Neutrophil (primary cell): ENCODE data around the gene C1orf122.

ENCODE experiments used
- H3K27ac ChIP-seq: fragments of 200-600 bp; sonication (generic); 2 replicates; pipeline ENCODE4 v1.5.1; 2016; ENCODE audit warnings: mild to moderate bottlenecking, moderate library complexity
- H3K27me3 ChIP-seq: fragments of 200-600 bp; sonication (generic); 2 replicates; pipeline ENCODE4 v1.6.0; 2016; ENCODE audit warnings: mild to moderate bottlenecking
- H3K36me3 ChIP-seq: fragments of 200-600 bp; sonication (generic); 2 replicates; pipeline ENCODE4 v1.5.1; 2017
- H3K4me1 ChIP-seq, 2 experiments: fragments of 200-600 bp in 1 of 2; sonication (generic) in 1 of 2; 1 replicate in 1 of 2; 2 replicates in 1 of 2; pipeline versions ENCODE4 v1.5.1 to v1.6.1; 2013 to 2016; ENCODE audit warnings: low read depth in 1 of 2, low read length in 1 of 2, mild to moderate bottlenecking in 1 of 2, moderate library complexity in 1 of 2; ENCODE audit not compliant: control insufficient read depth in 1 of 2, insufficient read depth in 1 of 2
- H3K4me3 ChIP-seq, 2 experiments: fragments of 200-600 bp in 1 of 2; sonication (generic) in 1 of 2; 1 replicate in 1 of 2; 2 replicates in 1 of 2; pipeline ENCODE4 v1.5.1; 2013 to 2016; ENCODE audit warnings: low read depth in 1 of 2, low read length in 1 of 2, mild to moderate bottlenecking in 1 of 2, moderate library complexity in 1 of 2
- H3K9me3 ChIP-seq: fragments of 200-600 bp; sonication (generic); 2 replicates; pipeline ENCODE4 v1.5.1; 2016
- CTCF ChIP-seq: fragments of 200-600 bp; sonication (generic); IDR thresholded peaks from 2 replicates; pipeline ENCODE4 v1.5.1; 2016; ENCODE audit warnings: antibody characterized with exemption

Gene C1orf122

GRCh38 chr1:37807555-37808368, at the start of gene C1orf122, which contains the start of gene YRDC:
TSS of gene C1orf122 (plus strand) at chr1:37807790. CDS start at chr1:37808405, 615 bp downstream.
TSS of gene YRDC (minus strand) at chr1:37808208. CDS start at chr1:37808180, 28 bp downstream.
- H3K4me1 ChIP-seq = peaks cover 34 to 51% of the 10 kb centered on the region in 2 experiments
- peaks cover 54% of the 10 kb centered on the region for H3K36me3 ChIP-seq
- peak; percentile 39 for TF ChIP-seq CTCF
- no peaks in the 10 kb centered on the region for H3K9me3 ChIP-seq
- no peaks in the 10 kb centered on the region for H3K27me3 ChIP-seq
- peak within 1 kb of the TSS; percentile 93 for H3K27ac ChIP-seq
- H3K4me3 ChIP-seq = peak within 1 kb of the TSS; percentile 86 to 98

- Histone ChIP-seq H3K36me3 (no peaks in the 10 kb centered on the region), H3K4me1 (no peaks in the 10 kb centered on the region), H3K27ac (no peak overlapping the region), H3K9me3 (no peaks in the 10 kb centered on the region), H3K27me3 (peaks cover 100% of the 10 kb centered on the region), H3K4me3 (no peak overlapping the region)
- no peak for TF ChIP-seq CTCF
Measured at GRCh38 chr1:37759451-37759850, 48.1 kb upstream of the C1orf122 start.

DNA sequence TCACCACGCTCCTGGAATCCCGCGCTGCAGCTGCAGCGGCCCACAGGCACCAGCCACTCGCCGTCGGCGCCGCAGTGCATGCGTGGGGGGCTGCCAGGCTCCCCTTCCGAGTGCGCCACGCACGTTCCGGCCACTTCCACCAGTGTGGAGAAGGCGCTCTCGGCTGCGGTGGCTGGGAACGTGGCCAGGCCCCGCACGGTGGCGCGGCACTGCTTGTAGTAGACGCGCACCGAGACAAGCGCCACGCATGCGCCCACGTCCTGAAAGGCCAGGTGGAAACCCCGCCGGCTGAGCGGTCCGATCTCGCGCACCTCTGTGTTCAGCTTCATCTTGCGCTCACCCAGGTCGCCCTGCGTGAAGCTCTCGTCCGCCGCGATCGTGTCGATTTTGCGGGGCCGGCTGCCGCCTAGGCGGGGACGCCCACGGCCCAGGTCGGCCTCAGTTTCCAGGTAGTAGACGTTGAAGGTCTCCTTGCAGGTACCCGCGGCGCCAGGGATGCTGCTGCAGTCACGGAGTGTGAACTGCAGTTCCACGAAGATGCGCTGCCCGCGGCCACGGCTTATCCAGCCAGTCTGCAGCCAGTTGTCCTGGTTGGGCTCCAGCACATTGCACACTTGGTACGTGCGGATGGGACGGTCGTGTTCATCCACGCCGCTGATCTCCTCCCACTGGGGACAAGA, 46.0 kb upstream of the C1orf122 start:
- Histone ChIP-seq H3K4me1 (no peaks in the 10 kb centered on the region), H3K27ac (no peak overlapping the region), H3K36me3 (no peaks in the 10 kb centered on the region), H3K27me3 (peaks cover 100% of the 10 kb centered on the region), H3K4me3 (no peak overlapping the region), H3K9me3 (no peaks in the 10 kb centered on the region)
- no peak for TF ChIP-seq CTCF

- Histone ChIP-seq H3K4me3 (no peak overlapping the region), H3K27me3 (peaks cover 100% of the 10 kb centered on the region), H3K27ac (no peak overlapping the region), H3K36me3 (no peaks in the 10 kb centered on the region), H3K9me3 (no peaks in the 10 kb centered on the region), H3K4me1 (no peaks in the 10 kb centered on the region)
- no peak for TF ChIP-seq CTCF
Measured at GRCh38 chr1:37762516-37762915, 45.1 kb upstream of the C1orf122 start.

- H3K4me1 ChIP-seq = no peaks in the 10 kb centered on the region
- H3K9me3 ChIP-seq = no peaks in the 10 kb centered on the region
- H3K27me3 ChIP-seq = peaks cover 100% of the 10 kb centered on the region
- no peaks in the 10 kb centered on the region for H3K36me3 ChIP-seq
- TF ChIP-seq CTCF = no peak
- H3K27ac ChIP-seq = no peak overlapping the region
- H3K4me3 ChIP-seq = no peak overlapping the region
Measured at GRCh38 chr1:37763791-37764413, 43.7 kb upstream of the C1orf122 start.
